HG03439 (cell line): ENCODE data around the gene HOXA2.

Experiments used
- ATAC-seq: cut with Tn5 transposase; IDR thresholded peaks from one replicate; pipeline ENCODE4 v1.9.1; 2021; ENCODE audit warnings: mild to moderate bottlenecking, moderate library complexity; ENCODE audit not compliant: unreplicated experiment

Gene HOXA2

DNA sequence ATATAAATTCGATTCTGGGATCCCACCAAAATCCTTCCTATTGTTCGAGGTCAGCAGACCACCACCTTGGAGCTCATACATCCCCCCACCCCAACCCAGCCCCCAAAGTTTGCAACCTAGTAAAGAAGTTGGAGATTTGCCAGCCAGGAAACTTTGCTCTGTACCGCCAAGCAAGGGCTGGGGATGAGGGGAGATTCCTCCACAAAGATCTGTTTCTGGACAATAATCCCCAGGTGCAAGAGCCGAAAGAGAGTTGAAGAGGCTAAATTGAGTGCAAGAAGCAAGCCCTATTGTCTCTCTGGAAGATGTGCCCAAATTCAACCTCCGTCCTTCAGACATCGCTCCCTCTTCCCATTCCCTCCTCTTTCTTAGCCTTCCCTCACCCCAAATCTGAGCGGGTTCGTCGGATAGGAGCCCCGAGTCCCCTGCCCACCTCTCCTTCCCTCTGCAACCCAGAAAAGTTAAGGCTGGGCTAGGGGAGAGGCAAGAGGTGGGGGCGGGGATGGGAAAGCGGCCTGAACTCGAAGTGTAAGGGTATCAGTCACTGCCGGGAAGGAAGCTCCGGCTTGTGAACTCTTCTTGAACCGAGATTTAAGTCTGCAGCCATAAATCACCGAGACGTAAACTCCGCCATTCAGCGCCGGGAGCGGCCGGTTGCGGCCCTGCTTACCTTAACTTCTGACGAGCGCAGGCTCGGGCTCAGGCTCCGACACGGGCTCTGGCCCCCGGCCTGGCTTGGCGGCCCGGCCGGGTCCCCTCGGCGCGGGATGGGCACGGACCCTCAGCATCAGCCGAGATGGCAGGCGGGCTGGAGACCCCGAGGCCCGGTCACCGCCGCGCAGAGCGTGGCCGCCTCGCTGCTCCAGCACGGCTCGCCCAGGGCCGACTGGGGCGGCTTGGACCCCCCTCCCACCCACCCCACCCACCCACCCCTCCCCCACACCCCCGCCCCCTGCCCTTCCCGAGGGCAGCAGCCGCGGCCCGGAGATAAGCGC lies 10.8 kb upstream of the HOXA2 start:
- no peak for ATAC-seq

DNA sequence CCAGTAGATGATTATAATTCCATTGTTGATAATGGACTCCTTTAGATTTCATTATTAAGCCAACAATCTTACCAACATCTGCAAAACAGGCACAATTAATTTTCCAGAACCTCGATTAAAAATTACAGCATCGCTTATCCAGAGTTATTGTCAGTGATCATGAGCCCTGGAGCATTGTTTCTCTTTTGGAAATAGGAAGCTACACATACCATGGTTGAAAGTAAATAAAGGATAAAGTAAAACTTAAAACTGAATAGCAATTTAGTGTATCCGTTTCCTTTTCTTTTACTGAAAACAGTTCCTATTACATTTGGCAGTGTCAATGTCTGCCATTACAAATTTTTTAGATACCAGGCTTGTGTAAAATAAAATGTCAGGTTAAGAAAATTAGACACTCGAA lies 9.9 kb upstream of the HOXA2 start:
- no peak for ATAC-seq

DNA sequence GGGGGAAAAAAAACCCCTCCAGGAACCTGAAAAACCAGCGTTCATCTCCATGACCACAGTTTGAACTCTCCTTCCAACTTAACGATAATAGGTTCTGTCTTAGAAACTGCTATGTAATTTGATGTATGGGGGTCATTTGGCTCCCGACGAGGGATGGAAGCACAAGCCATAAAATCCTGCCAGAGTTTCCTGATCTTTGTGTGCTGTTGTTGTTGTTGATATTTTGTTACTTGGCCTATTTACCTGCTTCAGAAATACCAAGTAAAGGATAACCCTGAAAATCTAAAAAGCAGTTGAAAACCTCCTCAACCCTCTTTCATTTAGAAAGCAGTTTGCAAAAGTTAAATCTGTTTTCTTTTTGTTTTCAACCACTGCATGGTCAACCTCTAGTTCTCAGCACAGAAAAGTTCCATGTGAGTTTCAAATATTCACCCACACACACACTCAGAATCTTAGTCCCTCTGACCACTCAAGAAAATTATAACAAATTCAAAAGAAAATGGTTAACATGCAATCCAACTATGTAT lies 9.3 kb upstream of the HOXA2 start:
- ATAC-seq: no peak

DNA sequence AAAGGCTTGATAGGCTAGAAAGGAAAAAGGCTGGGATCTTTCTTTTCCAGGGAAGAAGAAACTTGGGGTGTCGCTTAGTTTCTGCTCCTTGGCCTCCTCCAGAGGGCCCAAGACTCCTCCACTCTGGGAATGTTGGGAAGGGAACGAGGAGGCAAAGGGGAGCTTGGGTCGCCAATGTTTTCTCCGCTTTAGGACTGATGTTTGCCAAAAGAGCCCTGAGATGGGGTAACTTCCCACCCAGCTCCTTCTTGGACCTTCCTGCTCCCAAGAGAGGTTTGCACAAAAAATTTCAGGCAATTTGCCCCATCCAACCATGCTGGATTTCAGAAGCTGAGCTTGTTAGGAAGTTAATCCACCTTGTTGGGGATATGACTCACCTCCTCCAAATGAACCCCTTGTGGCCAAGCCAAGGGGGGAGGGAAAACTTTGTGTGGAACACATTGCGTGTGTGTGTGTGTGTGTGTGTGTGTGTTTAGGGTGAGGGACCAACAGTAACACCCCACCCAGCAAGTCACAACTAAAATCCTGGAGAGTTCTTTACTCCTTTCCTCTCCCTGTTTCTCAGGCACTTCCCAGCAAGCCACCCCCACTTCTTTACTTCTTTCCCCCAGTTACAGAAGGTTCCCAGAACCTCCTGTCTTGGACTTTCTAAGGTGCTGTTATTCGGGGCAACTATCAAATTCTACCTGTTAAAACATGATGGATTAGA lies 8.7 kb upstream of the HOXA2 start:
- ATAC-seq: no peak

DNA sequence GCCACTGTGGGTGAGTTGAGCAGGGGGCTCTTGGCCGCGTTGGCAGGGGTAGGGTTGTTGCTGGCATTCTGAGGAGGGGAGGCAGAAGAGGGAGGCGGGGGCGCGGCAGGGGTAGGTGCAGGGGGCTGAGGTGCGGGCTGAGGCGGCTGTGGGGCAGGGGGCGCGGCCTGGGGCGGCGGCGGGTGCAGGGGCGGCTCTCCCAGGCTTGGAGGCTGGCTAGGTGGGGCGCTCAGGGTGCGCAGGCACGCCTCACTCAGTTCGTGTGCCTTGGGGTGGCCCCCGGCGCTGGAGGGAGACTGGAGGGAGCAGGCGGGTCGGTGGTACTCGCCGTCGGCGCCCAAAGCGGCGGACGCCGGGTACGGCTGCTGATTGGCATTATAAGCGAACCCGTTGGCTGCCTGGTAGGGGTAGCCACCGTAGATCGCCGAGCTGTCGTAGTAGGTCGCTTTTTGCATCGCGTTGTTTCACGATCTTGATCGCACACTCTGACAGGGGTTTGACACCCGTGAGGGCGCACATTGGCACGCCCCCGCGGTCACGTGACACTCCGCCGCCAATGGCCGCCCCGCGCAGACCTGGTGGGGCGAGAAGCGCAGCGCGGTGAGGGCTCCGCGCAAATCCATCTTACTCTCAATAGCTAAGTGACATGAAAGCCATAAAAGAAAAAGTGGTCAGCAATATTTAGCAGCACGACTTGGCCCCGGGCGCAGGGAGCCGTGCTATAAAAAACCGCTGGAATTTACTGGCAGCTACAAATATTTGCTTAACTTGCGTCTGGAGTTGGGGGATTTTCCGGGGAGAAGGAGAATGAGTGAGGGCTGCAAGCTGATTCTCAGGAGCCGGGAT lies 7.9 kb upstream of the HOXA2 start:
- ATAC-seq: no peak

DNA sequence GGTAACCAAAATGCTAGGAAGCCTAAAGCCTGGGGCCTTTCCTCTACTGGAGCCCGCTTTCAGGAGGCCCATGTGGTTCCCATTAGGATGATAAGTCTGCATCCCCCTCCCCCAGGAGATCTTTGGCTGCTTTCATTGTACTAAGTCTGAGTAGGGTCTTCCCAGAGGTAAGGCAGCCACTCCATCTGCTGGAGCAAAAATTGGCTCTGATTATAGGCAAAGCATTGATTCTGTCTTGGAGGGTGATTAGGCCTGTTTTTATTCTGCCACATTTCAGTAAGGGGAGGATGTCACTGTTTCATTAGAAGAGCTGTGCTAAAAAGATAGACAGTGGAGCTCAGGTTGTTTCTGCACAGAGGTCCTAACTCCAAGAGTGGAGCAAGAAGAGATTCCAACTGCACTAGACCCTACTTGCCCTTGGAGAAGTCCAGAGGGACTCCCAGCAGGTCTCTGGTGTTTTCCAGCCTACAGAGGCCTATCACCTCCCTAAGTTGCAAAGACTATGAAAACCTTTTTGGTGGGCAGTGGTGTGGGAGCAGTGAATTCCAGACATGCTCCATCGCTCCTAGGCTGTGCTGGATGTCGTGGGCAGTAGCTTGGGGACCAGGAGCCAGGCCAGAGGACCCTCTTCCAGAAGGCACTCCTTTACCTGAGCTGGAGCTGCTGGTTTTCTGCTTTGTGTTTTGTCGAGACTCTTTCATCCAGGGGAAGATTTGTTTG lies 7.1 kb upstream of the HOXA2 start:
- no peak for ATAC-seq

DNA sequence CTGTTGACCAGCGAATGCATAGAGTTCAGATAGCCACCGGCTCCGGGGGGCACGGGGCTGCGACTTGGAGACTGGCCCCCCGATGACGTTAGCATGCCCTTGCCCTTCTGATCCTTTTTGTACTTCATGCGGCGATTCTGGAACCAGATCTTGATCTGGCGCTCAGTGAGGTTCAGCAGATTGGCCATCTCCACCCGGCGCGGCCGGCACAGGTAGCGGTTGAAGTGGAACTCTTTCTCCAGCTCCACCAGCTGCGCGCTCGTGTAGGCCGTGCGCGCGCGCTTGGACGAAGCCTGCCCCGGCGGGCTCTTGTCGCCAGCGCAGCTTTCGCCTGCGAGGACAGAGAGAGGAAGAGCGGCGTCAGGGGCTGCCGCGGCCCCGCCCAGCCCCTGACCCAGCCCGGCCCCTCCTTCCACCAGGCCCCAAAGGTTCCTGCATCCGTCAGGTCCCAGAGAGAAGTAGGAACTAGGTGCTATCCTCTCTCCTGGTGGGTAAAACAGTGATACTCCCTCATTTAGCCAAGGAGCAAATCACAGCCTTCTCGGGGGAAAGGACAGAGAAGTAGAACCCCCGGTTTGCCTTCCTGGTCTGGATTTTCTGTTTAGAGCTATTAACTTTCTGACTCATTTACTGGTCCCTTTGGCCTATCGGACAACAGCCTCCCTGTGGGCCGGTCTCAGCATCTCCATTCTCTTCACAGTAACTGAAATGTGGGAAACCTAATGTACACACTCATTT lies 6.1 kb upstream of the HOXA2 start:
- ATAC-seq: no peak

DNA sequence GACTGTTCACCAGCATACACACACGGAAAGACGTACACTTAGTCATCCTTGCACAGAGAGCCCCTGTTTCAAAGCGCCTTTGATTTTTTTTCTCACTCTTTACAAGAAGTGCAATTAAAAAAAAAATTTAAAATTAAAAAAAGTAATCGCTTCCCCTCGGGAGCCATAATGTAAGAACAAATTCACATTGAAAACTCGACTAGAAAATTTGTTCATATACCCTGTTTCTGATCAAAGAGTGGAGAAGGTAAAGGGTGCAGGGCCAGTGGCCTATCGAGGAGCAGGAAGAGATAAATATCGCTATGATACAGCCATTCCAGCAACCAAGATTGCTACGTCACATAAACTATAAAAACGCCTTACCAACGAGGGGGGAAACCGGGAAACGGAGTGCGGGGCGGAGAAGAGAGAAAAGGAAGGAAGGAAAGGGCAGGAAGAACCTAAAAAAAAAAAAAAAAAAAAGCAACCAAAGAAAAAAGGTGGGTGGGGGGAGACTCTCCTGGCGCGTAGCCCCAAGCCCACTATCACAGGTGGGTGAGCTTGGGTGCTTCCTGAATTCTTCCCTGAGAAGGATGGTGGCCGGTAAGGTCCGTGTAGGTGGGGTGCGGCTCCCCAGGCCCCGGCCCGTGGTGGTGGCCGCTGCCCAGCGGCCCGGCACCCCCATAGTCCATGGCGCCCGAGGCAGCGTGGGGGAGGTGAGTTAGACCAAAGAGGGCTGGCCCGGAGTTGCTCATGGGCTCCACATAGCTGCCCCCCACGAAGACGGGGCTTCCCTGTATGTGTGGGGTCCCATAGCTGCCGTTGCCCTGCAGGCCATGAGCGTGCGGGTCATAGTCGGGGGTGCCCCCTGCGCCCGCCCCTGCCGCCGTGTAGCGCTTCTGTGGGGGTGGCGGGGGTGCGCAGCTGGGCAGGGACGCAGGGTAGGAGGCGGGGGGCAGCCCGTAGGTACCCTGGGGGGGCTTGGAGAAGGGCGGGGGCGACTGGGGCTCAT lies 5.2 kb upstream of the HOXA2 start:
- ATAC-seq: no peak

DNA sequence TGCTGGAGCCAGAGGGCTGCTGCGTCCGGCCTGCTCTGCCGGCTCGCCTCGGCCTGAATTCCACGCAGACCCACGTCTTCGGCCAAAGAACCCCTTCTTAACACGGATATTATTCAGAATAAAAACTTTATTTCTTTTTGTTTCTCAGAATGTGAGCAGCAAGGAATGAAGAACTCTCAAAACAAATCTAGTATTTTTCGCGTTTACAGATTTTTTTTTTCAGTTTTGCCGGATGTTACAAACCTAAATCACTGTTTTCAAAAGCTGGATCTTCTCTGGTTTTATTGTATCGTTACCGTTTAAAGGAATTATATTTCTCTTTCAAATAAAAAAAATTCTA lies 4.4 kb upstream of the HOXA2 start:
- ATAC-seq: no peak

DNA sequence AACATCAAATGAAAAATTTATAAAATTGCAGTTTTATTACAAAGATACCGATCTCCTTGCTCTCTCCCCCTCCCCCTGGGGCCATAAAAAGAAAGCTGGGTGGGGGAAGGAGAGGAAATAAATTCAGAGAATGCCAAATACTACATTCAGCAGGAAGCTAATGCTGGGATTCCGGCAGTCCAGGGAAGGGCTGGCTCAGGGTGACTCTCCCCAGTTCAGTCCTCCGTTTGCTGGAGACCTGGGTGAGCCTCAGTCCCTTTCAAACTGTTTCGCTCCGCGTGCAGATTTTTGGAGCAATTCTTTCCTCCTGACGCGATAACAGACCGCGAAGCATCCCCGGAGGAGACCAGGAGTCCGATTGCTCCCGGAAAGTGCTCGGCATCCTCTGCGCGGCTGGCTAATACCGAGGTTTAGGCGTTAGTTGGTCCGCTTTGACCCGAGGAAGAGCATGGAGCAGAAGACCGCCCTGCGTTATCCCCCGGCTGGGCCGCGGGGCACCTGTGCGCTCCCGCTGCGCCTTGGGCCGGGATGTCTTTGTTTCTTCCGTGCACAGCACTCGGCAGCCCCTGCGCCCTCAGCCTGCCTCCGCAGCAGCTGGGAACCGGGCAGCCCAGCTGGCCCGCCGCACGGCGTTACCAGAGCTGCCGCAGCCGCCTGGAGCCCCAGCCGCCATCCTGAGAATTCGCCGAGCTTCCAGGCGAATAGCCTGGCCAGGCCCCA lies 3.9 kb upstream of the HOXA2 start:
- no peak for ATAC-seq

DNA sequence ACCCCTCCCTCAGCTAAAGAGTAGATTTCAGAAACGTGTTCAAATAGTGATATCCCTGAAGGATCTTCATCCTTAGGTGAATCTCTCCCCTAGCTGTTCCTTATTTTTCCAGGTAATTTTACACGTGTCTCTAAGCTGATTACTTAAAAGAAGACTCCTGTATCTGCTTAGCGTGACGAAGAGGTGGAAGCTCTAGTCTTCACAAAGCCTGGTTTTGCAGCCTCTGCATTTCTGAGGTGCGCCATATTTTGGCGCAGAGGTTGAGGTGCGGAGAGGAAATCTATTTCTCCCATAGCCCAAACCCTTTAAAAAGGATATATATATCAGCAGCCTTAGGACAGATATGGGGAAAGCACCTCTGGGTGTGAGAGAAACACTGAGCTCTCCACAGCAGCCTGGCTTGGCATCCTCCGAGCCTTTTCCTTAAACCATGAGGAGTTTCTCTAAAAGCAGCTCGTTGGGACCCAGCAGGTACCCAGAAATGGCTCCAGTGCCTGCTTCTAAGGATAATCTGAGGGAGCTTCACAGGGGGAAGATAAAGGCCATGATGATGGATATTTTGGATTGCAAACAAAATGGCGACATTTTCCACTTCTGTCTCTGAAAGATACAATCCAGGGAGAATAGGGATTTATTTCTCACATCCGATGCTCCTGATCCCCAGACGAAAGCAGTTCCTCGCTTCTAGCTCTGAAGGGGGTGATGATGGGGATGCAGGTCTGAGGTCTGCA lies 3.0 kb upstream of the HOXA2 start:
- no peak for ATAC-seq

DNA sequence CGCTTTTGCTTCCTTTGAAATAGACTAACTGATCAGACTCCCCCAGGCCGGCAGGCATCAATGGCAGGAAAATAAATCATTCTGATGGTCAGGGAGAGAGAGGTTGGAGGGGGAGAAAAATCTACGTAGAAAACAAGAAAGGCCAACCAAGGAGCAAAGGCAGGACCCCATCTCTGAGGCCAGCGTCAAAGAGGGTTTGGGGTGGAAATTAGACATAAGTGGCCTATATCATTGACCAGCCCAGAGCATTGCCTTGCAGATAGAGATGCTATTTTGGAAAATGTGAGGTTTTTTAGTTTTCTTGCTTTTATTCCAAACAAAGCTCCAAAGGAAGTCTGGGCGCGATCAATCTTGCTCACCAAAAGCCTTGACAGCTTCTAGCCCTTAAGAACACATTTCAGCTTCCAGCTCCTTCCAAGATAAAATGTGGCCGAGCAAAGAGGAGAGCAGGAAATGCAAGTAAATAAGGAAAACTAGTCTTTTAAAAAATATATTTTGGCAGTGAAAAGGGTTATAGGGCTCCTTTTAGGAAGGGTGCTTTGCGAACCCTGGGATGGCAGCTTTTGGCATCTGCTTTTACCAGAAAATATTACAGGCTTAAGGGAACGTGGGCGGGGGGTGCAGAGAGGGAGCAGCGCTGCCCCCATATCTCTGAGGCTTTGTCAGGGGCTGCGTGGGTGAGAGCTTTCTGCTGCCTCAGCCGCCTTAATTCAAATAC lies 2.0 kb upstream of the HOXA2 start:
- ATAC-seq: no peak

DNA sequence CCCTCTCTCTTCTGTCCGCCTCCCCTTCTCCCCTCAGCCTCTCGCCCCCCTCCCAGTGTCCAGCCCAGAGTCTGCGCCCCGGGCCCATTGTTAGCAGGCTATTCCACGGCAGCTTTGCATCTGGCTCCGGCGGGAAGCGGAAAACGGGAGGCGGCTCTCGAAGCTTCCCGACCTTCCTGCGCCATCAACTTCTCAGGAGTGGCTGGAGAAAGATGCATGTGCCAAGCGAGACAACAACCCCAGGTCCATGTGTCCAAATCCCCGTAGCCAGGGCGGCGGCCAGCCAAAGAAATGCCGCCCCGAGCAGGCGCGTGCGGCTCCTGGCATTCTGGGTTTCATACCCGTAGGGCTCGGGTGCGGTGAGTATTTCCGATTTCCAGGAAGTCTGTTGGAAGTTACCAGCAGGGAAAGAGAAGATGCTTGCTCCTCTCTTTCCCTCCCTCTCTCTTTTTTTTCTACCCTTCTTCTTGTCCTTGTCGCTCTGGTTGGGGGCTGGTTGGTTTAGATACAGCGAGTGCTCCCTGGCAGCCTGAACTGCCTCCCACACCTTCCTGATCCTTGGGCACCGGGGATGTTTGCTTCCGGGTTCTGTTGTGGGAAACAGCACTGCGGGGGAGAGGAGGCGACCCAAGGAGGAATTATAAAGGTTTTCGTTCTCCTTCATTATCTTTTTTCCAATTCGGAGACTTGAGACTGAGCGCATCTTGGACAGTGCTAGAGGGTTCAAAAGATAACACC lies 1.2 kb upstream of the HOXA2 start:
- no peak for ATAC-seq

DNA sequence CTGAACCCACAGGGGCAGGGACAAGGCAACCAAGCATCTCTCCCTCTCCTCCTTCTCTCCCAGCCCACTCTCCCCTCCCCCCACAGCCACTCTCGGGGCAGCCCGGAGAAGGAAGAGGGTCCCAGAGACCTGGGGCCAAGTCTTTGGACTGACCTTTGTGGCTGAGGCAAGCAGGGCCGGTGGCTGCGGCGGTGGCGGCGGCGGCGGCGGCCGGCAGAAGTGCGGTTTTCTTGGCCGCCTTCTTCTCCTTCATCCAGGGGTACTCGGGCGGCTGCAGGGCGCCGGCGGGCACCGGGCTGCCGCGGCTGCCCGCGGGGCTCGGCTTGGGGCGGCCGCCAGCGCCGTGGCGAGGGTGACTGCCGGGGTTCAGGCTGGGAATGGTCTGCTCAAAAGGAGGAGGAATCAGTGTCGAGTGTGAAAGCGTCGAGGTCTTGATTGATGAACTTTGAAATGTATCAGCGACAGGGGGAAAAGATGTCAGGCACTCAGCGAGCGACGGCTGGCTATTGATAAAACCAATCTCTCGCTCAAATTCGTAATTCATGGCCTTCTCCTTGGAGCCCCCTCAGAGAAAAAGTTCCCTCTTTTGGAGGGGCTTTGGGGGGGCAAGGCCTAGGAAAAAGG lies 414 bp downstream of the HOXA2 start:
- no peak for ATAC-seq

DNA sequence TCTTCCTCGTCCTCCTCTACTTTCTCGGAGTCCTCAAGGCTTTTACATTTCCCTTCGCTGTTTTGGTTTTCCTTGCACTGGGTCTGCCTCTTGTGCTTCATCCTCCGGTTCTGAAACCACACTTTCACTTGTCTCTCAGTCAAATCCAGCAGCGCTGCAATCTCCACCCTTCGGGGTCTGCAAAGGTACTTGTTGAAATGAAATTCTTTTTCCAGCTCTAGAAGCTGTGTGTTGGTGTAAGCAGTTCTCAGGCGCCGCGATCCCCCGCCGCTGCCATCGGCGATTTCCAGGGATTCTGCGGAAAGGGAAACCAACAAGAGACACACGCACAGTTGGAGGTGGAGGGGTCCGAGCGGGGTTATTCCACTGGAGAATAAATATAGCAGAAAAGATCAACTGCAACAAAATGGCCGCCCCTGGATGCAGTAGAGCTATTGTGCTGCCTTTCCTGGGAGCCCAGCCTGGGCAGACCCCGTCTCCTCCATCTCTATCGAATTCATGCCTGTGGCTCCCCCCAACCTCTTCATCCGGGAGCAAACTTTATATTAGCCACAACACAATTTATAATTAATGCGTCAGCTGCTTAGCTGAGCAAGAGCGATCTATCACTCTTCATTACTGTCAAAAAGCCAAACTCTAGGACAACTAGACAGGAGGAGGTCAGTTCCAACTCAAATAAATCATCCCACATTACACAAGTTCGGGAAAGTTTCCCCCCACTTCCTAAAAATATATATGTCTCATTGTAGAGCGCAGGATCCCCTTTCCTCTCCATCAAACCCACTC lies 1.1 kb downstream of the HOXA2 start:
- no peak for ATAC-seq
